Measurements from ENCODE around the gene IDH2. TPM values are rescaled to one million over a fixed set of nuclear protein-coding genes. Genes with fewer than 3 reads are reported as not detected.

The IDH2 gene
- total RNA-seq, 2 experiments from 2014 or later = 218 to 224 TPM

- CTCF ChIA-PET = interaction anchor here (1.1 to 1.5 kb wide), 2 partner anchors 9 to 154 kb away, joined by 3 to 5 read pairs; no protein-coding TSS in a partner anchor
- no peak overlapping the region for H3K27ac Mint-ChIP-seq
- DNase-seq = no peak
- H3K27me3 Mint-ChIP-seq = no peaks in the 10 kb centered on the region
- H3K4me1 Mint-ChIP-seq = peaks cover 21% of the 10 kb centered on the region
- no peak overlapping the region for H3K4me3 Mint-ChIP-seq
- H3K9me3 Mint-ChIP-seq = no peaks in the 10 kb centered on the region
- peaks cover 7% of the 10 kb centered on the region for H3K36me3 Mint-ChIP-seq (ENCODE audit: low read depth)
- POLR2A ChIA-PET = interaction anchor here (1.1 kb wide), 1 partner anchor 52 kb away, joined by 3 read pairs; no protein-coding TSS in a partner anchor
These were observed 36.6 kb downstream of the IDH2 start for GRCh38 chr15:90065682-90066049.

- ChIA-PET CTCF (interaction anchor here (1.1 to 1.5 kb wide), 3 partner anchors 9 to 154 kb away, joined by 3 to 5 read pairs (median 3); no protein-coding TSS in a partner anchor), POLR2A (interaction anchor here (1.1 kb wide), 1 partner anchor 52 kb away, joined by 3 read pairs; no protein-coding TSS in a partner anchor)
- peaks cover 24% of the 10 kb centered on the region for H3K4me1 Mint-ChIP-seq
- no peak overlapping the region for H3K27ac Mint-ChIP-seq
- no peak for DNase-seq
- peaks cover 7% of the 10 kb centered on the region for H3K36me3 Mint-ChIP-seq (ENCODE audit: low read depth)
- H3K4me3 Mint-ChIP-seq = no peak overlapping the region
- no peaks in the 10 kb centered on the region for H3K9me3 Mint-ChIP-seq
- H3K27me3 Mint-ChIP-seq = no peaks in the 10 kb centered on the region
These were observed 37.2 kb downstream of the IDH2 start for GRCh38 chr15:90064911-90065681.

- Mint-ChIP-seq H3K9me3 (no peaks in the 10 kb centered on the region), H3K4me1 (peaks cover 36% of the 10 kb centered on the region), H3K36me3 (ENCODE audit: low read depth) (peaks cover 5% of the 10 kb centered on the region), H3K4me3 (no peak overlapping the region), H3K27me3 (no peaks in the 10 kb centered on the region), H3K27ac (no peak overlapping the region)
- ChIA-PET POLR2A (no interaction called here), CTCF (interaction anchor here (1.5 kb wide), 1 partner anchor 64 kb away, joined by 3 read pairs; no protein-coding TSS in a partner anchor)
- DNase-seq = no peak
These were observed 38.5 kb downstream of the IDH2 start for GRCh38 chr15:90063770-90064247.

GRCh38 chr15:90062973-90063769 is 39.1 kb downstream of the IDH2 start:
- Mint-ChIP-seq H3K27ac (no peak overlapping the region), H3K36me3 (ENCODE audit: low read depth) (peaks cover 2% of the 10 kb centered on the region), H3K4me3 (no peak overlapping the region), H3K4me1 (peaks cover 41% of the 10 kb centered on the region), H3K9me3 (no peaks in the 10 kb centered on the region), H3K27me3 (no peaks in the 10 kb centered on the region)
- CTCF ChIA-PET = no interaction called here
- POLR2A ChIA-PET = no interaction called here
- no peak for DNase-seq

GRCh38 chr15:90062462-90062932 is 39.8 kb downstream of the IDH2 start:
- H3K4me1 Mint-ChIP-seq = peaks cover 45% of the 10 kb centered on the region
- no peak overlapping the region for H3K4me3 Mint-ChIP-seq
- POLR2A ChIA-PET = interaction anchor here (1.1 to 2.0 kb wide), 3 partner anchors 28 to 171 kb away, joined by 3 to 7 read pairs (median 5); partner anchors contain the start of gene AP3S2
- H3K27ac Mint-ChIP-seq = no peak overlapping the region
- H3K27me3 Mint-ChIP-seq = no peaks in the 10 kb centered on the region
- H3K9me3 Mint-ChIP-seq = no peaks in the 10 kb centered on the region
- no peak for DNase-seq
- CTCF ChIA-PET = interaction anchor here (2.4 kb wide), 1 partner anchor 9 kb away, joined by 6 read pairs; no protein-coding TSS in a partner anchor
- H3K36me3 Mint-ChIP-seq (ENCODE audit: low read depth) = no peaks in the 10 kb centered on the region

- CTCF ChIA-PET = interaction anchor here (2.4 kb wide), 1 partner anchor 9 kb away, joined by 6 read pairs; no protein-coding TSS in a partner anchor
- H3K4me3 Mint-ChIP-seq = no peak overlapping the region
- peak overlapping the region; percentile 21 for H3K27ac Mint-ChIP-seq
- peak; percentile 61 for DNase-seq
- H3K27me3 Mint-ChIP-seq = no peaks in the 10 kb centered on the region
- POLR2A ChIA-PET = interaction anchor here (1.1 to 2.0 kb wide), 4 partner anchors 28 to 171 kb away, joined by 3 to 7 read pairs (median 4); partner anchors contain the start of gene AP3S2
- no peaks in the 10 kb centered on the region for H3K36me3 Mint-ChIP-seq (ENCODE audit: low read depth)
- peaks cover 45% of the 10 kb centered on the region for H3K4me1 Mint-ChIP-seq
- H3K9me3 Mint-ChIP-seq = no peaks in the 10 kb centered on the region
These were observed 40.2 kb downstream of the IDH2 start for GRCh38 chr15:90062023-90062442.

GRCh38 chr15:90060797-90061196 is 41.5 kb downstream of the IDH2 start:
- POLR2A ChIA-PET = interaction anchor here (0.6 to 2.0 kb wide), 4 partner anchors 10 to 26 kb away, joined by 3 to 7 read pairs (median 5); no protein-coding TSS in a partner anchor
- H3K4me3 Mint-ChIP-seq = no peak overlapping the region
- peaks cover 45% of the 10 kb centered on the region for H3K4me1 Mint-ChIP-seq

GRCh38 chr15:90059208-90059985 is 42.9 kb downstream of the IDH2 start:
- ChIA-PET POLR2A (interaction anchor here (0.6 to 1.8 kb wide), 9 partner anchors 12 to 169 kb away, joined by 3 to 7 read pairs (median 4); partner anchors contain the start of gene IDH2), CTCF (interaction anchor here (0.7 to 1.3 kb wide), 3 partner anchors 9 to 26 kb away, joined by 3 to 8 read pairs (median 4); no protein-coding TSS in a partner anchor)
- Mint-ChIP-seq H3K4me1 (peaks cover 47% of the 10 kb centered on the region), H3K27ac (peak overlapping the region; percentile 81), H3K9me3 (no peaks in the 10 kb centered on the region), H3K4me3 (peak overlapping the region; percentile 29), H3K36me3 (ENCODE audit: low read depth) (no peaks in the 10 kb centered on the region), H3K27me3 (no peaks in the 10 kb centered on the region)
- DNase-seq = peak; percentile 81

More at GRCh38 chr15:90060797-90061196, 41.5 kb downstream of the IDH2 start:
- no peak for DNase-seq
- no peak overlapping the region for H3K27ac Mint-ChIP-seq
- H3K9me3 Mint-ChIP-seq = no peaks in the 10 kb centered on the region
- no peaks in the 10 kb centered on the region for H3K27me3 Mint-ChIP-seq
- H3K36me3 Mint-ChIP-seq (ENCODE audit: low read depth) = no peaks in the 10 kb centered on the region
- CTCF ChIA-PET = interaction anchor here (1.1 to 2.4 kb wide), 3 partner anchors 11 to 27 kb away, joined by 3 to 6 read pairs (median 3); no protein-coding TSS in a partner anchor

GRCh38 chr15:90058775-90059174 is 43.5 kb downstream of the IDH2 start:
- no peaks in the 10 kb centered on the region for H3K27me3 Mint-ChIP-seq
- no peak for DNase-seq
- peak overlapping the region; percentile 81 for H3K27ac Mint-ChIP-seq
- no peaks in the 10 kb centered on the region for H3K36me3 Mint-ChIP-seq (ENCODE audit: low read depth)
- POLR2A ChIA-PET = interaction anchor here (1.0 to 1.3 kb wide), 2 partner anchors 27 to 45 kb away, joined by 3 to 7 read pairs; no protein-coding TSS in a partner anchor
- peaks cover 45% of the 10 kb centered on the region for H3K4me1 Mint-ChIP-seq
- CTCF ChIA-PET = interaction anchor here (0.7 to 1.3 kb wide), 2 partner anchors 9 to 12 kb away, joined by 4 to 8 read pairs; no protein-coding TSS in a partner anchor
- no peaks in the 10 kb centered on the region for H3K9me3 Mint-ChIP-seq
- no peak overlapping the region for H3K4me3 Mint-ChIP-seq

- Mint-ChIP-seq H3K36me3 (ENCODE audit: low read depth) (no peaks in the 10 kb centered on the region), H3K27me3 (no peaks in the 10 kb centered on the region), H3K4me1 (peaks cover 43% of the 10 kb centered on the region), H3K4me3 (no peak overlapping the region), H3K27ac (peak overlapping the region; percentile 58), H3K9me3 (no peaks in the 10 kb centered on the region)
- ChIA-PET CTCF (interaction anchor here (0.7 kb wide), 1 partner anchor 8 kb away, joined by 4 read pairs; no protein-coding TSS in a partner anchor), POLR2A (no interaction called here)
- no peak for DNase-seq
These were observed 44.0 kb downstream of the IDH2 start for GRCh38 chr15:90058308-90058707.

- H3K9me3 Mint-ChIP-seq = no peaks in the 10 kb centered on the region
- peaks cover 2% of the 10 kb centered on the region for H3K36me3 Mint-ChIP-seq (ENCODE audit: low read depth)
- no peaks in the 10 kb centered on the region for H3K27me3 Mint-ChIP-seq
- no peak for DNase-seq
- no peak overlapping the region for H3K27ac Mint-ChIP-seq
- CTCF ChIA-PET = interaction anchor here (1.4 kb wide), 1 partner anchor 9 kb away, joined by 5 read pairs; no protein-coding TSS in a partner anchor
- POLR2A ChIA-PET = no interaction called here
- H3K4me3 Mint-ChIP-seq = no peak overlapping the region
- H3K4me1 Mint-ChIP-seq = peaks cover 31% of the 10 kb centered on the region
These were observed 45.7 kb downstream of the IDH2 start for GRCh38 chr15:90056529-90056928.
